ENCODE measurements around the gene ASRGL1.
A peak's percentile ranks its signal among the peaks of the same experiment; 100 is the strongest.

DNA sequence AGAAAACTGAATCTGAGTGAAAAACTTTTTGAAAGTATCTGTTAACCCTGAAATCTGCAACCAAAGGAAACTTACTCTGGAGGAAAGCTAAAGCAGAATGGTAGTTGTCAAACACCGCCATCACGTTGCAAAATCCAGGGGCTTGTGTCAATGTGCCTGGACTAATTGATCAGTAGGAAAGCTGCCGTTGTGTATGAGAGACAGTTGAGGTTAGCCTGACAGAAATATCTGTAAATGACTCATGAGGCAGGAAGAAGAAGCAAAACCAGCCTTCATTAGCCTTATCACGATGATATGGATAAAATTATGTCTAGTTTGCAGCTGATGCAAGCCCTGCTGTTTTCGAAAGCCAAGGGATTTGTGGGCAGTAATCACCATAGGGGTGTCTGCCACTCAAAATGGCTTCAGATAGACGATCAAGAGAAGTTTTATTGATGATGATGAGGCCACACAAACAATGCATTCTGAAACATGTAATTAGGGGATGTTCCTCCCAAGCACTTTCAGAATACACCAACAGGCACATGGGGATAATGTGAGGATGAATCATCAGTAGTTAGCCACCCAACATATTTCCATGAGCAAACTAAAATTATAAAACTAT lies 90.5 kb downstream of the ASRGL1 start:
- TF ChIP-seq ZFP3 (CRISPR knock-in tag; IDR thresholded peaks at IDR 0.05): no peak
- no peak for TF ChIP-seq BACH2 (CRISPR knock-in tag; IDR thresholded peaks at IDR 0.05; ENCODE audit: borderline replicate concordance)
- TF ChIP-seq ZNF565 (CRISPR knock-in tag; conservative IDR thresholded peaks at IDR 0.05; ENCODE audit: low read depth): 0 out of 2 replicates have a peak, but pooled peaks have one; percentile 45
- TF ChIP-seq ZFP30 (CRISPR knock-in tag; IDR thresholded peaks at IDR 0.05): no peak
- TF ChIP-seq OSR1 (CRISPR knock-in tag; IDR thresholded peaks at IDR 0.05): no peak
- 0 out of 2 replicates have a peak, but pooled peaks have one; percentile 29 for TF ChIP-seq SNAI2 (CRISPR knock-in tag; IDR thresholded peaks at IDR 0.05)
- TF ChIP-seq ZNF70 (CRISPR knock-in tag; IDR thresholded peaks at IDR 0.05): no peak
- TF ChIP-seq PPARA (CRISPR knock-in tag; IDR thresholded peaks at IDR 0.05; ENCODE audit: borderline replicate concordance): no peak
- TF ChIP-seq, protein P1, sequence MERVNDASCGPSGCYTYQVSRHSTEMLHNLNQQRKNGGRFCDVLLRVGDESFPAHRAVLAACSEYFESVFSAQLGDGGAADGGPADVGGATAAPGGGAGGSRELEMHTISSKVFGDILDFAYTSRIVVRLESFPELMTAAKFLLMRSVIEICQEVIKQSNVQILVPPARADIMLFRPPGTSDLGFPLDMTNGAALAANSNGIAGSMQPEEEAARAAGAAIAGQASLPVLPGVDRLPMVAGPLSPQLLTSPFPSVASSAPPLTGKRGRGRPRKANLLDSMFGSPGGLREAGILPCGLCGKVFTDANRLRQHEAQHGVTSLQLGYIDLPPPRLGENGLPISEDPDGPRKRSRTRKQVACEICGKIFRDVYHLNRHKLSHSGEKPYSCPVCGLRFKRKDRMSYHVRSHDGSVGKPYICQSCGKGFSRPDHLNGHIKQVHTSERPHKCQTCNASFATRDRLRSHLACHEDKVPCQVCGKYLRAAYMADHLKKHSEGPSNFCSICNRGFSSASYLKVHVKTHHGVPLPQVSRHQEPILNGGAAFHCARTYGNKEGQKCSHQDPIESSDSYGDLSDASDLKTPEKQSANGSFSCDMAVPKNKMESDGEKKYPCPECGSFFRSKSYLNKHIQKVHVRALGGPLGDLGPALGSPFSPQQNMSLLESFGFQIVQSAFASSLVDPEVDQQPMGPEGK (CRISPR knock-in tag; IDR thresholded peaks at IDR 0.05; ENCODE audit: borderline replicate concordance): no peak
- no peak for TF ChIP-seq CSDC2 (CRISPR knock-in tag; IDR thresholded peaks at IDR 0.05)
- TF ChIP-seq, protein P2, sequence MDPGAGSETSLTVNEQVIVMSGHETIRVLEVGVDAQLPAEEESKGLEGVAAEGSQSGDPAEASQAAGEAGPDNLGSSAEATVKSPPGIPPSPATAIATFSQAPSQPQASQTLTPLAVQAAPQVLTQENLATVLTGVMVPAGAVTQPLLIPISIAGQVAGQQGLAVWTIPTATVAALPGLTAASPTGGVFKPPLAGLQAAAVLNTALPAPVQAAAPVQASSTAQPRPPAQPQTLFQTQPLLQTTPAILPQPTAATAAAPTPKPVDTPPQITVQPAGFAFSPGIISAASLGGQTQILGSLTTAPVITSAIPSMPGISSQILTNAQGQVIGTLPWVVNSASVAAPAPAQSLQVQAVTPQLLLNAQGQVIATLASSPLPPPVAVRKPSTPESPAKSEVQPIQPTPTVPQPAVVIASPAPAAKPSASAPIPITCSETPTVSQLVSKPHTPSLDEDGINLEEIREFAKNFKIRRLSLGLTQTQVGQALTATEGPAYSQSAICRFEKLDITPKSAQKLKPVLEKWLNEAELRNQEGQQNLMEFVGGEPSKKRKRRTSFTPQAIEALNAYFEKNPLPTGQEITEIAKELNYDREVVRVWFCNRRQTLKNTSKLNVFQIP (CRISPR knock-in tag; IDR thresholded peaks at IDR 0.05; ENCODE audit: borderline replicate concordance, low read depth): no peak
- TF ChIP-seq, protein P3, sequence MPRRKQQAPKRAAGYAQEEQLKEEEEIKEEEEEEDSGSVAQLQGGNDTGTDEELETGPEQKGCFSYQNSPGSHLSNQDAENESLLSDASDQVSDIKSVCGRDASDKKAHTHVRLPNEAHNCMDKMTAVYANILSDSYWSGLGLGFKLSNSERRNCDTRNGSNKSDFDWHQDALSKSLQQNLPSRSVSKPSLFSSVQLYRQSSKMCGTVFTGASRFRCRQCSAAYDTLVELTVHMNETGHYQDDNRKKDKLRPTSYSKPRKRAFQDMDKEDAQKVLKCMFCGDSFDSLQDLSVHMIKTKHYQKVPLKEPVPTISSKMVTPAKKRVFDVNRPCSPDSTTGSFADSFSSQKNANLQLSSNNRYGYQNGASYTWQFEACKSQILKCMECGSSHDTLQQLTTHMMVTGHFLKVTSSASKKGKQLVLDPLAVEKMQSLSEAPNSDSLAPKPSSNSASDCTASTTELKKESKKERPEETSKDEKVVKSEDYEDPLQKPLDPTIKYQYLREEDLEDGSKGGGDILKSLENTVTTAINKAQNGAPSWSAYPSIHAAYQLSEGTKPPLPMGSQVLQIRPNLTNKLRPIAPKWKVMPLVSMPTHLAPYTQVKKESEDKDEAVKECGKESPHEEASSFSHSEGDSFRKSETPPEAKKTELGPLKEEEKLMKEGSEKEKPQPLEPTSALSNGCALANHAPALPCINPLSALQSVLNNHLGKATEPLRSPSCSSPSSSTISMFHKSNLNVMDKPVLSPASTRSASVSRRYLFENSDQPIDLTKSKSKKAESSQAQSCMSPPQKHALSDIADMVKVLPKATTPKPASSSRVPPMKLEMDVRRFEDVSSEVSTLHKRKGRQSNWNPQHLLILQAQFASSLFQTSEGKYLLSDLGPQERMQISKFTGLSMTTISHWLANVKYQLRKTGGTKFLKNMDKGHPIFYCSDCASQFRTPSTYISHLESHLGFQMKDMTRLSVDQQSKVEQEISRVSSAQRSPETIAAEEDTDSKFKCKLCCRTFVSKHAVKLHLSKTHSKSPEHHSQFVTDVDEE (CRISPR knock-in tag; IDR thresholded peaks at IDR 0.05): peak; percentile 71

Measured in SK-N-SH treated with all-trans-retinoic acid at 6 μM for 48 hours (cell line).